H1 (cell line): ENCODE measurements around the gene KAT5. TPM values are rescaled to one million over a fixed set of nuclear protein-coding genes. Genes with fewer than 3 reads are reported as not detected.

Experiments used
- CTCF ChIA-PET: fragments of 300-600 bp; sonication (Branson Sonifier 250); formaldehyde crosslinking; loops from one replicate; lab custom pipeline; 2021; ENCODE audit not compliant: partially characterized antibody; lab: Charles Lee
- POLR2A ChIA-PET: fragments of 300-600 bp; sonication (Branson Sonifier 250); formaldehyde crosslinking; loops from one replicate; lab custom pipeline; 2021; ENCODE audit warnings: inconsistent platforms; ENCODE audit not compliant: partially characterized antibody; lab: Charles Lee
- DNase-seq, 2 experiments: peaks; one replicate each; pipeline versions ENCODE4 v3.0.0 to v3.0.0-alpha.2; 2010 to 2022; ENCODE audit warnings: low spot score in 2 of 2, low read depth in 1 of 2, mixed read lengths in 1 of 2
- FAIRE-seq: peaks from 2 replicates; lab custom pipeline; 2011; peaks lifted over from hg19 to GRCh38; lab: Jason Lieb, UNC
- H2AFZ ChIP-seq: 2 replicates; pipeline ENCODE4 v1.8.1; 2012; ENCODE audit warnings: low read length, inconsistent platforms
- H2AK5ac ChIP-seq: 2 replicates; pipeline ENCODE4 v1.6.1; 2013; ENCODE audit warnings: low read depth, low read length
- H2BK120ac ChIP-seq: replicated peaks from 2 replicates; pipeline ENCODE3; 2013; ENCODE audit warnings: low read depth, low read length, inconsistent platforms
- H2BK12ac ChIP-seq: 2 replicates; pipeline ENCODE4 v1.6.1; 2013; ENCODE audit warnings: low read depth, low read length
- H2BK15ac ChIP-seq: 2 replicates; pipeline ENCODE4 v1.6.1; 2013; ENCODE audit warnings: low read length
- H2BK20ac ChIP-seq: 2 replicates; pipeline ENCODE4 v1.6.1; 2013; ENCODE audit warnings: low read length
- H2BK5ac ChIP-seq: 2 replicates; pipeline ENCODE4 v1.6.1; 2013; ENCODE audit warnings: low read depth, low read length
- H3K14ac ChIP-seq: 2 replicates; pipeline ENCODE4 v1.6.1; 2013; ENCODE audit warnings: inconsistent platforms; ENCODE audit not compliant: insufficient read length
- H3K18ac ChIP-seq: 2 replicates; pipeline ENCODE4 v1.6.1; 2013; ENCODE audit warnings: low read length; ENCODE audit errors: extremely low read depth
- H3K23ac ChIP-seq: 2 replicates; pipeline ENCODE4 v1.6.1; 2013; ENCODE audit warnings: inconsistent platforms; ENCODE audit not compliant: insufficient read length
- H3K23me2 ChIP-seq: 2 replicates; pipeline ENCODE4 v1.6.1; 2013; ENCODE audit warnings: low read depth, low read length
- H3K27ac ChIP-seq: 2 replicates; pipeline ENCODE4 v1.6.1; 2011; ENCODE audit warnings: low read depth, low read length, inconsistent platforms
- H3K27me3 ChIP-seq, 4 experiments: replicated peaks in 1 of 4; 1 replicate in 1 of 4; 2 replicates in 3 of 4; pipeline versions ENCODE4 v1.6.1 to v1.8.1; 2011 to 2013; ENCODE audit warnings: low read length in 3 of 4, mild to moderate bottlenecking in 3 of 4, inconsistent platforms in 2 of 4, mixed read lengths in 2 of 4, moderate library complexity in 1 of 4; ENCODE audit not compliant: control insufficient read depth in 3 of 4, insufficient read depth in 3 of 4; ENCODE audit errors: extremely low read depth in 1 of 4
- H3K36me3 ChIP-seq, 4 experiments: 2 replicates each; pipeline versions ENCODE4 v1.6.1 to v1.8.1; 2011 to 2013; ENCODE audit warnings: mild to moderate bottlenecking in 4 of 4, low read length in 3 of 4, moderate library complexity in 2 of 4, control low read depth in 1 of 4, inconsistent platforms in 1 of 4; ENCODE audit not compliant: insufficient read depth in 4 of 4, control insufficient read depth in 2 of 4
- H3K4ac ChIP-seq: replicated peaks from 2 replicates; pipeline ENCODE3; 2013; ENCODE audit warnings: low read length, low read depth, mixed read lengths, inconsistent platforms; ENCODE audit not compliant: insufficient read length
- H3K4me1 ChIP-seq, 4 experiments: replicated peaks in 1 of 4; 1 replicate in 1 of 4; 2 replicates in 3 of 4; pipeline versions ENCODE4 v1.6.1 to v1.8.1; 2011 to 2013; ENCODE audit warnings: low read length in 3 of 4, inconsistent platforms in 2 of 4, mixed read lengths in 1 of 4; ENCODE audit not compliant: insufficient read depth in 4 of 4, control insufficient read depth in 3 of 4
- H3K4me2 ChIP-seq, 2 experiments: 2 replicates each; pipeline versions ENCODE4 v1.6.1 to v1.8.1; 2011 to 2013; ENCODE audit warnings: low read depth in 2 of 2, low read length in 2 of 2, control low read depth in 1 of 2, inconsistent platforms in 1 of 2, mild to moderate bottlenecking in 1 of 2; ENCODE audit not compliant: insufficient read depth in 1 of 2
- H3K4me3 ChIP-seq, 4 experiments: fragments of 200-600, 300-600 bp in 1 of 4; sonication (generic), shearing (Covaris generic), sonication (Bioruptor Twin) in 1 of 4; 2 replicates each; pipeline versions ENCODE4 v1.5.1 to v1.8.1; 2011 to 2016; ENCODE audit warnings: low read length in 4 of 4, low read depth in 3 of 4, control low read depth in 2 of 4, inconsistent platforms in 2 of 4, mild to moderate bottlenecking in 2 of 4, mixed read lengths in 1 of 4, moderate library complexity in 1 of 4; ENCODE audit not compliant: insufficient read depth in 2 of 4; ENCODE audit errors: extremely low read depth in 1 of 4
- H3K56ac ChIP-seq: replicated peaks from 2 replicates; pipeline ENCODE3; 2013; ENCODE audit warnings: low read depth, mild to moderate bottlenecking, mixed read lengths, low read length, inconsistent platforms; ENCODE audit not compliant: insufficient read length
- H3K79me1 ChIP-seq: 2 replicates; pipeline ENCODE4 v1.6.1; 2013; ENCODE audit warnings: low read depth, low read length, control low read depth
- H3K79me2 ChIP-seq, 2 experiments: 2 replicates each; pipeline versions ENCODE4 v1.6.1 to v1.8.1; 2012 to 2013; ENCODE audit warnings: low read length in 2 of 2, mild to moderate bottlenecking in 2 of 2, inconsistent platforms in 1 of 2; ENCODE audit not compliant: insufficient read depth in 2 of 2, control insufficient read depth in 1 of 2
- H3K9ac ChIP-seq, 4 experiments: replicated peaks in 1 of 4; 1 replicate in 1 of 4; 2 replicates in 3 of 4; pipeline versions ENCODE4 v1.6.1 to v1.8.1; 2011 to 2013; ENCODE audit warnings: low read depth in 3 of 4, low read length in 3 of 4, control low read depth in 2 of 4, mild to moderate bottlenecking in 2 of 4, moderate library complexity in 2 of 4, inconsistent platforms in 1 of 4; ENCODE audit errors: extremely low read depth in 1 of 4
- H3K9me3 ChIP-seq, 2 experiments: 2 replicates each; pipeline versions ENCODE4 v1.6.1 to v1.8.1; 2012 to 2013; ENCODE audit warnings: mild to moderate bottlenecking in 2 of 2, moderate library complexity in 2 of 2, control low read depth in 1 of 2, inconsistent platforms in 1 of 2, low read depth in 1 of 2, low read length in 1 of 2, mixed read lengths in 1 of 2; ENCODE audit not compliant: insufficient read depth in 2 of 2
- H4K20me1 ChIP-seq, 2 experiments: replicated peaks in 1 of 2; 2 replicates each; pipeline versions ENCODE3 to v1.8.1; 2011 to 2013; ENCODE audit warnings: inconsistent platforms in 2 of 2, low read length in 2 of 2, mild to moderate bottlenecking in 1 of 2; ENCODE audit not compliant: insufficient read depth in 2 of 2, control insufficient read depth in 1 of 2
- H4K5ac ChIP-seq: 2 replicates; pipeline ENCODE4 v1.6.1; 2013; ENCODE audit warnings: low read length, low read depth, mixed read lengths, inconsistent platforms; ENCODE audit not compliant: insufficient read length
- H4K8ac ChIP-seq: 2 replicates; pipeline ENCODE4 v1.8.0; 2013; ENCODE audit warnings: mild to moderate bottlenecking, moderate library complexity, low read length, inconsistent platforms; ENCODE audit not compliant: insufficient read depth; ENCODE audit errors: extremely low read depth
- H4K91ac ChIP-seq: replicated peaks from 2 replicates; pipeline ENCODE3; 2013; ENCODE audit warnings: low read length, mixed read lengths, inconsistent platforms; ENCODE audit not compliant: insufficient read length
- RNF2 ChIP-seq: fragments of 200-900, 300-1000 bp; sonication (generic); IDR thresholded peaks from 2 replicates; pipeline ENCODE4 v1.7.1; 2016; ENCODE audit warnings: borderline replicate concordance, low read depth, mild to moderate bottlenecking, antibody characterized with exemption, low read length; ENCODE audit not compliant: poor library complexity, severe bottlenecking; ENCODE audit errors: missing control alignments
- SRF ChIP-seq: IDR thresholded peaks from 2 replicates; pipeline ENCODE4 v1.6.1; 2011; ENCODE audit warnings: mild to moderate bottlenecking, low read depth, low read length, moderate library complexity
- WGBS, 2 experiments: shearing (Covaris generic) in 1 of 2; methylation state at CpG; one replicate each; pipeline versions ENCODE4 v1.1.6 to v1.1.7; 2013 to 2015; ENCODE audit warnings: low lambda C conversion rate in 2 of 2, mixed read lengths in 2 of 2, inconsistent platforms in 1 of 2, low coverage in 1 of 2, missing lambda C conversion rate in 1 of 2; ENCODE audit not compliant: insufficient replicate concordance in 2 of 2, insufficient coverage in 1 of 2, insufficient read length in 1 of 2; ENCODE audit errors: extremely low coverage in 1 of 2, missing lambda C conversion rate in 1 of 2; 5-methylcytosine and 5-hydroxymethylcytosine counted together
- polyA plus RNA-seq, 7 experiments: library from polyadenylated mRNA; depleted of rRNA in 3 of 7; stranded (reverse) in 5 of 7; unstranded in 2 of 7; fragments of >200 nt in 5 of 7; fragments of 200-250 nt in 2 of 7; gene quantifications; 1 replicate in 5 of 7; 2 replicates in 1 of 7; 4 replicates in 1 of 7; pipeline versions ENCODE4 v1.2.1 to v1.2.3, GENCODE V29; 2011 to 2013; ENCODE audit warnings: missing spikeins in 2 of 7, mixed read lengths in 2 of 7
- total RNA-seq: library from RNA; stranded (reverse); fragmentation: NEBNext Ultra II Directional; extraction: Animal tissue kit (Norgen Biotek cat#: 25700); gene quantifications from 2 replicates; pipeline ENCODE4 v1.2.1, GENCODE V29; 2021

The KAT5 gene
- total and polyA plus RNA-seq, 2 of the 8 experiments (the other 6 are each of a cell fraction or from before 2014, with no cell fraction given) = 26.7 to 37.4 TPM

GRCh38 chr11:65685981-65686380 is 26.1 kb upstream of the KAT5 start:
- Histone ChIP-seq H2BK12ac (no peak overlapping the region), H2BK20ac (no peak overlapping the region), H3K23me2 (no peaks in the 10 kb centered on the region), H3K18ac (no peak overlapping the region), H2AK5ac (no peak overlapping the region), H3K9ac (no peak overlapping the region; a peak in 1 of 7 replicates), H3K9me3 (no peaks in the 10 kb centered on the region), H3K4me1 (no peaks in the 10 kb centered on the region; a peak in 1 of 7 replicates), H2BK15ac (no peak overlapping the region), H4K20me1 (no peaks in the 10 kb centered on the region), H4K8ac (peak overlapping the region; percentile 84; the same call in 1 of the 2 replicates), H3K56ac (no peak overlapping the region), H3K79me2 (no peaks in the 10 kb centered on the region), H3K14ac (no peak overlapping the region), H4K91ac (no peak overlapping the region), H3K23ac (no peak overlapping the region), H3K27ac (no peak overlapping the region), H3K27me3 (no peaks in the 10 kb centered on the region), H3K36me3 (no peaks in the 10 kb centered on the region), H3K4me2 (no peak overlapping the region), H2BK120ac (peak overlapping the region; percentile 72), H4K5ac (no peak overlapping the region), H3K4ac (no peak overlapping the region), H3K4me3 (no peak overlapping the region), H2AFZ (no peak overlapping the region), H3K79me1 (no peaks in the 10 kb centered on the region), H2BK5ac (no peak overlapping the region)
- TF ChIP-seq RNF2 (no peak), SRF (peak; percentile 34; the same call in 1 of the 2 replicates)
- DNase-seq = no peak
- 86% methylated on average over 7 of the region's 8 CpGs; no CpG with 5 or more reads in 1 of the 2 experiments for WGBS, 2 experiments
- ChIA-PET CTCF (interaction anchor here (0.7 kb wide), 1 partner anchor 92 kb away, joined by 3 read pairs; no protein-coding TSS in a partner anchor), POLR2A (interaction anchor here (1.0 kb wide), 1 partner anchor 147 kb away, joined by 3 read pairs; no protein-coding TSS in a partner anchor)
- no peak for FAIRE-seq
